CMK (cell line): ENCODE results near the gene KDM5A.
A peak's percentile ranks its signal among the peaks of the same experiment; 100 is the strongest.
"Not testable (repeated sequence)": the region's sequence is repeated elsewhere in the genome, so short reads cannot be mapped to it uniquely, and the experiment has no call there.

Experiments used
- DNase-seq: peaks from one replicate; pipeline ENCODE4 v3.0.0-alpha.2; 2010; ENCODE audit warnings: low read depth

Gene KDM5A

GRCh38 chr12:238736-239398, 150.3 kb downstream of the KDM5A start:
- DNase-seq = no peak

- DNase-seq = no peak
Measured at GRCh38 chr12:238116-238515, 151.0 kb downstream of the KDM5A start.

GRCh38 chr12:237026-237815, 151.9 kb downstream of the KDM5A start:
- DNase-seq = no peak

DNA sequence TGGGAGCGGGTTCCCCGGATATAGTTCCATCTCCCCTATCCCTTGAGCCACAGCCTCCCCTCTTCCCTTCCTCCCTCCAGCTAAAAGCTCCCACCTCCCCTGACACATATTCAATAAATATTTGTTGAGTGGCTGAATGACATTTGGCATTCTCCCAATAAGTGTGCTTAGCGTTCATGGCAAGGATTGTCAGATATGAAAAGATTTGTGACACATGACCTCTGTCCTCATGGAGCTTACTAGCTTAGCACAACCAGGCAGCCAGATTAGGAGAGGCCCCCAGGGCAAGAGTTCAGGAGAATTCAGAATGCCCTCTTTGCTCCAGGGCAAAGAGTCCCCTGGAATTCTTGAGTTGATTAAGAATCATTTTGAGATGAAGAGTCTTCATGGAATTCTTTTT, 152.7 kb downstream of the KDM5A start:
- DNase-seq = no peak

DNA sequence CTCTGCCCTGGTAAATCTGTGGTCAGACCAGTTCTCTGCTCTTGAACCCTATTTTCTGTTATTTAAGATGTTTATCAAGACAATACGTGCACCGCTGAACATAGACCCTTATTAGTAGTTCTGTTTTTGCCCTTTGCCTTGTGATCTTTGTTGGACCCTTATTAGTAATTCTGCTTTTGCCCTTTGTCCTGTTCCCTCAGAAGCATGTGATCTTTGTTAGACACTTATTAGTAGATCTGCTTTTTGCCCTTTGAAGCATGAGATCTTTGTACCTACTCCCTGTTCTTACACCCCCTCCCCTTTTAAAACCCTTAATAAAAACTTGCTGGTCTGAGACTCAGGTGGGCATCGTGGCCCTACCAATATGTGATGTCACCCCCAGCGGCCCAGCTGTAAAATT, 153.2 kb downstream of the KDM5A start:
- DNase-seq = not testable (repeated sequence)

- no peak for DNase-seq
Measured at GRCh38 chr12:234891-235415, 154.2 kb downstream of the KDM5A start.

DNA sequence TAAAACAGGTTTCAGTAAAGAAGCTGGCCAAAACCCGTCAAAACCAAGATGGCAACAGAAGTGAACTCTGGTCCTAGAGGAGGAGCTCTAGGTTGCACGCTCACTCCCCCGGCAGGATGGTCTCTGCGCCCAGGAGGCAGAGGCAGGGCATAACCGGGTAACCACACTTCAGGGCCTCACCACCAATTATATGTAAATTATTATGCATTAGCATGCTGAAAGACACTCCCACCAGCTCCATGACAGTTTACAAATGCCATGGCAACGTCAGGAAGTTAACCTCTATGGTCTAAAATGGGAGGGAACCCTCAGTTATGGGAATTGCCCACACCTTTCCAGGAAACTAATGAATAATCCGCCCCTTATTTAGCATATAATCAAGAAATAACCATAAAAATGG, 155.1 kb downstream of the KDM5A start:
- DNase-seq = no peak

DNA sequence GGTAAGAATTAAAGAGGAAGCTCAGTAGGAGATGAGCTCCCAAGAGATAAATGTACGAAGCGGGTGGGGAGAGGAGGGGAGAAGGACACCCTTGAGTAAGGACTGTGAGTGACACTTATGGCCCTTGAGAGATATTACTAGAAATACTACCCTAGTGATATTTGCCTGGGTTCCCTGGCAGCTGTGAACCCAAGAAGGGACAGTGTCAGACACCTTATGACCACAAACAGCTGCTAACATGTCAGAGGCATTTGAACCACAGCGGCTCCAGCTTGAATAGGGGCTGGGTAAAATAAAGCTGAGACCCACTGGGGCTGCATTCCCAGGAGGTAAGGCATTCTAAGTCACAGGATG, 155.5 kb downstream of the KDM5A start:
- no peak for DNase-seq

DNA sequence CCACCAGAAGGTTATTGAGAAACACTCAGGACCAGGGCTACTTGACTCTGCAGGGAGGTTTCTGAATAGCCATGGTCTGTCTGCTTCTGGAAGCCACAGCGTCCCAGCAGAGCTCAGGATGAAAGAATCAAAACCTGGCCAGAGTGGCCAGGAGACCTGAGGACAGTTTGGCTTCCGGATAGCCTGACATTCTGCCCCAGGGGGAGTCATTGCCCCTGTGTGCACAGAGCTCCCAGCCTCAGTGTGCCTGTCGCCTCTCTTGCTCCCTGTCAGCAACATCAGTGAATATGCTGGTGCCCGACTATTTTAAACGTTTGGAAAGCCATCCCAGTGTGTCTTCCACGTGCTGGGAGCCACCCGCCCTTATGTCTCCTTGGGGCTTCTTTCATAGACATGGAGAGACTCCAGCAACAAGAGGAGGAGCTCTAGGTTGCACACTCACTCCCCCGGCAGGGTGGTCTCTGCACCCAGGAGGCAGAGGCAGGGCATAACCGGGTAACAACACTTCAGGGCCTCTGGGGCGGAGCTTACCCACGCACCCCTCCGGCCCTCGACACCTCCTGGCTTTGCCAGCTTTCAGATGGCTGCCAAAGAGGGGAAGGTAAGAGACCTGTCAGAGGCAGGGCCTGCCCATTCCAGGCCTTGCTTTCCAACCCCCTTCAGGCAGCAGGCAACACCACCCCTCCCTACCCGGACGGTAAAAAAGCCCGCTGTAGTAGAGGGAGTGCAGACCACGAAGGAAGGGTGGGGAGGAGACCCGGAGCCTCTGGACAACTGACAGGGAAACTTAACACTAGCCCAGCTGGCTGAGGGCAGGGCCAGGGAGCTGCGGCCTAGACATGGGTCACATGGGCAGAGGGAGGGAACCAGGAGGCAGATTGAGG, 156.1 kb downstream of the KDM5A start:
- peak; percentile 36 for DNase-seq

DNA sequence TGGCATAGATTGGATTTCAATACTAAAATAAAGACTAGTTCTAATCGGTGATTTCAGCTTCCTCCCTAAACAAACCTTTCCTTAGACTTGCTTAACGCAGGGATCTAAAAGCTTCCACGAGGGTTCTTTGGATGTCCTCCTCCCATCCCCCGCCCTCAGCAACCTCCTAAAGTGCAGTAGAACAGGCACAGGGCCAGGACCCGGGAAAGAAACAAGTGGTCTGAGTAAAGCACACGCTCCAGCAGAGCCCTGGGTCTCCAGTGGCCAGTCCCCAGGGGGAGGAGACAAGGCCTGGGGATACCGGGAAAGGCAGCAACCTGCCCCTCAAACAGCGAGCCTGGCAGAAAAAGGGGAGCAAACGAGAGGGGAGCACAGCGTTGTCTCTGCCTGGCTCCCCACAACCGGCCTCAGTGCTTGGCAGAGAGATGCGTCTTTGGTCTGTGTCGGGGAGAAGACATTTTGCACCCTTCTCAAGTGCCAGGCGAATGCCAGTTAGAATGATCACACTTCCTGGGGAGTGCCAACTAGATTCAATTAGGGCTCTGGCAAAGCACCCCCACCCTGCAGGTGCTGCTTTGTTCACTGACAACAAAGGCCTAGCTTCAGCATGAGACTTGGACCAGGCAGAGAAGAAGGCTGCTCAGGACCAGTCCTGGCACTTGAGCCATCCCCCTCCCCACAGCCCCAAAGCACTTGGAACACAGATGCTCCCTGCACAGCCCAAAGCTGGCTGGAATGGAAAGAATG, 158.0 kb downstream of the KDM5A start:
- no peak for DNase-seq
